Posterior vena cava (tissue), 2 donors: Measurements from ENCODE around the gene ATXN7. TPM values are rescaled to one million over a fixed set of nuclear protein-coding genes. Genes with fewer than 3 reads are reported as not detected.

Source experiments
- DNase-seq: peaks from one replicate; pipeline ENCODE4 v3.0.0-alpha.2; 2020; ENCODE audit warnings: low spot score
- intact Hi-C, 2 donors: fragments of 100-400 bp; cut with DNase I; formaldehyde crosslinking; loops; one replicate each; pipeline versions ENCODE4 v1.14.1 to v1.14.2; 2022 to 2023
- total RNA-seq, 2 donors: library from RNA; stranded (reverse); fragmentation: NEBNext Ultra II Directional; extraction: Animal tissue kit (Norgen Biotek cat#: 25700); gene quantifications; one replicate each; pipeline ENCODE4 v1.2.1, GENCODE V29; 2021
- donor health status: DM: yes; HTN: yes; CAD: no.
- donor health status: DM: yes; HTN: yes; CAD: no.

The ATXN7 gene
- total RNA-seq, 2 donors from 2014 or later: 25.5 to 31.0 TPM

DNA sequence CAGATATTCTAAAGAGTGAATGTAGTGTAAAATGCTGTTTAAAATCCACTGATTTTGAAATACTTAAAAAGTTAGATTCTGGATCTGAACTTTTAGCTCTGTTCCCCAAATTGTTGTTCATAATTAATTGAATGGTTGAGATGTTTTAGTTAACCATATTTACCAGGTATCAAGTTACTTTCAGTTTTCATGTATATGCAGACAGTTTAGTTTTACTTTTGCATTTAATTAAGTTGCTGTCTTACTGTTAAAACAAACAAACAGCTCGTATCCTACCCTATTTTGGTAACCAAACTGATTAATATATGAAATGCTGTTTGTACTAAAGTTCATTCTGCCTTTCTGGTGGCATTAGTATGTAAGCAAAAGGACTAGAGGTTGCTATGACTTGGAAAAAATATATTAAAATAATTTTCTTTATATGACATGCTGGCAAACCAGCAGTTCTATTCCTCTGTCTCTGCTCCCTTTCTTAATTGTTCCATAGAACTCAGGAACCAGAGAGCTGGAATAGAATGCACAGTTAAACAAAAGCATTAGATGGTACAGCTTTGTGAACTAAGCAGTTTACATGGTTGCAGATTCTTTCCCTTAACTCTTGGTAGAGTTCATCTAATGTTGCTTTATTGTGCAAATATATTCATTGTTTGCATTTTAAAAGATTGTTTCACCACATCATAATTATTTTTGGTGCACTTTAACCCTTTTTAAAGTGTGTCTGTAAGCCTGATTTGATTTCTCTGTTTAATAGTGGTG is 88.0 kb downstream of the ATXN7 start:
- intact Hi-C loops: no loop called here

DNA sequence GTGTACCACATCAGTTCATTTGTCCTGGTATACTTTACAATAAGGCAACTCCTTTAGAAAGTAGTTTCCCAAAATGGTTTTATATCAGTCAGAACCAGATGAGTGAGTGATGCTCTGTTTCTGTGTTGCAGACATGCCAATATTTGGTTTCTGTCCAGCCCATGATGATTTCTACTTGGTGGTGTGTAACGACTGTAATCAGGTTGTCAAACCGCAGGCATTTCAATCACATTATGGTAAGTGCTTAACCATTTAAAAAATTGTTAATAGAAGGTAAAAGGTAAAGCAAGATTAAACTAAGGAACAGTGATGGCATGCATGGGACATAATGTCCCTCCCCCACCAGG is 88.6 kb downstream of the ATXN7 start:
- intact Hi-C loops: no loop called here
- no peak for DNase-seq

More for the DNA sequence above, 88.0 kb downstream of the ATXN7 start:
- DNase-seq: no peak

DNA sequence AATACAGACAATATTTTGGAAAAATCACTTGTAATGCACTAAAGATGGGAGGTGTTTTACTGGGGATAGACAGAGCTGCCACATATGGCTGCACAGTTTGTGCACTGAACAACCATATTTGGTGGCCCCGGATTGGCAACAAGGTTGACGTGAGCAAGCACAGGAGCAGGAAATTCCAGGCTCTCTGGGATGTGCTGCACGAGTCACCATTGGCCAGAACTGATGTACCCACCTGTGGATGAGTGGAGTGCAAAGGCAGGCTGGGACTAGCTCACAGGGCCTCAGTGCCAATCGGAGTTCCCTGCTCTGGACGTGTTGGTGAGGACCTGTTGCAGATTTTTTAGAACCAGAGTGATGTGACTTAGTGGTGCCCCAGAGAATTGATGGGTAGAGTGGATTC is 90.5 kb downstream of the ATXN7 start:
- intact Hi-C loops: no loop called here
- DNase-seq: no peak

DNA sequence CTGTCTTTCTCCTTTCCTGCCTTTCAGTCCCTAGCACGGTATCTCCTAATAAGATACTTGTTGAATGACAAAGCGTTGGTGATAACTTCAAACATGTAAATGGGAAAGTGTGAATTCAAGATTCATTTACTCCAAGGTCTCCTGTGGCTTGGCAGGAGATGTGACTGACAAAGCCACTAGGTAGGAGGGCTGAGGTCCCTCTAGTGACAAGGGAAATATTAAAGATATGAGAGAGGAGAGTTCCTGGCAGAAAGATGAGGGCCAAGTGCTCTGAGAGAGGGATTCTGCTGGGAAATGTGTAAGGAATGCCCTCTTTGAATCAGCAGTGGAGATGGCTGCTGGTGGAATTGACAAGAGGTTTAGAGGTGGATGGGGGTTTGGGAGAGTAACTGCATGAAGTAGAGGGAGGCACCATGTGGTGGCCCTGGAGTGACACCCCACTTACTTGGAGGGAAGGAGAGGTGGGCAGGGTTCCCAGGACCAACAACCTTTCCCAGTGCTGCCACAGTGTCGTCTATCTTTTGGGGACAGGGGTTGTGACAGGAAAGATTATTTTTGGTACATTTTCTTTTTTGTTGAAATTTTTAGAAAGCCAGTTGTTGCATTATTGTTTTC is 91.5 kb downstream of the ATXN7 start:
- no peak for DNase-seq
- intact Hi-C loops: no loop called here

DNA sequence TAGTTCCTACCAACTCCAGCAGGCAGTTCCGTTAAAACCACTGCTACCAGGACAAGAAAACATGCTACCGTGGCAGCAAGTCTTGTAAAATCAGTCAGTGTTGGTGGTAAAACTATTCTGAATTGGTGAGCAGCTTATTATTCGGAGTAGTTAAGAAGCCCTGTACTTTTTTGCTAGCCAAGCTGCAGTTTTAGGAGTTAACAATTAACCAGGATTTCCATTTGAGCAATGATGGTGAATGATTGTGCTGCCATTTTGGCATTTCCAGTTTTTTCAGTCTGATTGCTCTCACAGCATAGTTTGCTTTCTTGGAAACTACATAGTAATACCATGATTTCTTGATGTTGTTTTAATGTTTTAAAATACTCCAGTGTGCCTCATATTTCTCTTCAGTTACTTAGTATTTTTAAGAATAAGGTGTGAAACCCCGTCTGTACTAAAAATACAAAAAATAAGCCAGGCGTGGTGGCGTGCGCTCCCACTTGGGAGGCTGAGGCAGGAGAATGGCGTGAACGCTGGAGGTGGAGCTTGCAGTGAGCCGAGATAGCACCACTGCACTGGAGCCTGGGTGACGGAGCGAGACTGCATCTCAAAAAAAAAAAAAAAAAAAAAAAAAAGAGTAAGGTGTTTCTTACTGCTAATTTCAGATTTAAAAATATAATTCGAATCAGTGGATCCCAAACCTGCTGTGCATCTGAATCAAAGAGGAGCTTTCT is 92.3 kb downstream of the ATXN7 start:
- DNase-seq: no peak
- intact Hi-C loops: no loop called here

DNA sequence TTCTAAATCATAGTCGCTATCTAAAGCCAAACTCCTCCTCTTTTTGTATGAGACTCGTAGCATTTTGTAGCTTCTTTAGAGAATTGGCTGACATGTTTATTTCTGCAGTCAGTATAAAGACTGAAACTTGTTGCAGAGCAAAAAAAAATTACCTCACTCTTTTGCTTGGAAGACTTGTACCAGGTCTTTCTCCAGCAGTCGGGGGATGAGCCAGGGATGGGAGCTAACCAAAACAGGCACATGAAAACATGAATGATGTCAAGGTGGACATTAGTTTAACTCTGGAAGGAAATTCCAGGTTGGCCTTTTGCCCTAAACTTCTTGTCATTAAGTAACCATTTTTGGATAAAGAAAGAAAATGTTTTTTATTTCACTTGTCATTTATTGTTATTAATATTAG is 95.5 kb downstream of the ATXN7 start:
- no peak for DNase-seq
- intact Hi-C loops: no loop called here

DNA sequence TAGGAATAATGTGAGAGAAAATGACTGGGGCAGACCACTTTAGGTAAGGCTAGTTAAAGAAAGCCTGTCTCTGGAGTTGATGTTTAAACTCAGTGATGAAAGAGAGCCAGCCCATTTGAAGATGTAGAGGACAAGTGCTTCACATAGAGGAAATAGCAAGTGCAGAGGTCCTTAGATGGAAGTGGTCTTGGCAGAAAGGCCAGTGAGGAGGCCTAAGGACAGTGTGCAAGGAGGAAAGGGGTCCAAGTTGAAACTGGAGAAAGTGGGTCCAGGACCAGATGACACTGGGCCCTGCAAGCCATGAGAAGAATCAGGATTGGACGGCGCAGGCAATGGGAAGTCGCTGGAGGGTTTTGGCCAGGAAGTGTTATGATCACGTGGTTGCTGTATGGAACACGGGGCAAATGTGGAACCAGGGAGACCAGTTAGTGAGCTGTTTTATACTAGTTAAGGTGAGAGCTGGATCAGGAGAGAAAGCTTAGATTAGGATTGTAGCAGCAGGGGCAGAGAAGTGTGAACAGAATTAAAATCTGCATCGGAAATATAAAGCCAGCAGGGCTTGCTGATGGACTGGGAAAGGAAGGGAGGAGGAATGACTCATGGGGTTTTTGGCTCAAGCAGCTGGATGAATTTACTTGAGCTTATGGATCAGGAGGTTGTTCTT is 96.5 kb downstream of the ATXN7 start:
- no peak for DNase-seq
- intact Hi-C loops: no loop called here

DNA sequence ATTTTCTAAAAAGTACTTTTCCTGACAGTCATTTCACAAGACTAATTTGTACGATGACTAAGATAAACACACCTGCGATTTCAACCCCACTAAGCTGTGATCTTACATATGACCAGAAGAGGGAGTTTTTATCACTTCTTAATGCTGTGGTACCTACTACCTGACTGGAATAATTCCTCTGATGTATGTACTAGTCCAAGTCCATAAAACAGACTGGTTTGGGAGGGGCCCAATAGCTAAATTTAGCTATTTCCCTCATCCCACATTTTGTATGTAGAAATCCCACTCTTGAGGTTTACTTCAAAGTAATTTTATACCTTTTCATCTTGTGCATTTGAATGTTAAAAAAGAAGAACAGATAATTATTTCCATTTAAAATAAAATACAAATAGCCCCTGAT is 98.2 kb downstream of the ATXN7 start:
- DNase-seq: no peak
- intact Hi-C loops: no loop called here

DNA sequence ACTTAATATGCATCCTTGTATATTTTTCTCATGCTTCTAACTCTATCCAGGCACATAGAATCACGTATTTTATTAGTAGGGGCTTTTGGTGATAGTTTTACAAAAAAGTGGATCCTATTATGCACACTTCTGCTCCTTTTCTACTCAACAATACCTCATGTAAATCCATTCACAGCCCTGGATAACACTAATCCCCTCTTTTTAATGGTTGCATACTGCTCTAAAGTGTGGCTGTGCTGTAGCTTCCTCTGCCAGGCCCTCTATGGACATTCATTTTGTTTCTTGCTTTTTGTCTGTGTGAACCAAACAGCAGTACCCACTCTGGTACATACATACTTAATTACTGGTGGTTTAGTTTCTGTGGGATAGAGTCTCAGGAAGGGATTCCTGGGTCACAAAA is 99.8 kb downstream of the ATXN7 start:
- no peak for DNase-seq
- intact Hi-C loops: no loop called here

DNA sequence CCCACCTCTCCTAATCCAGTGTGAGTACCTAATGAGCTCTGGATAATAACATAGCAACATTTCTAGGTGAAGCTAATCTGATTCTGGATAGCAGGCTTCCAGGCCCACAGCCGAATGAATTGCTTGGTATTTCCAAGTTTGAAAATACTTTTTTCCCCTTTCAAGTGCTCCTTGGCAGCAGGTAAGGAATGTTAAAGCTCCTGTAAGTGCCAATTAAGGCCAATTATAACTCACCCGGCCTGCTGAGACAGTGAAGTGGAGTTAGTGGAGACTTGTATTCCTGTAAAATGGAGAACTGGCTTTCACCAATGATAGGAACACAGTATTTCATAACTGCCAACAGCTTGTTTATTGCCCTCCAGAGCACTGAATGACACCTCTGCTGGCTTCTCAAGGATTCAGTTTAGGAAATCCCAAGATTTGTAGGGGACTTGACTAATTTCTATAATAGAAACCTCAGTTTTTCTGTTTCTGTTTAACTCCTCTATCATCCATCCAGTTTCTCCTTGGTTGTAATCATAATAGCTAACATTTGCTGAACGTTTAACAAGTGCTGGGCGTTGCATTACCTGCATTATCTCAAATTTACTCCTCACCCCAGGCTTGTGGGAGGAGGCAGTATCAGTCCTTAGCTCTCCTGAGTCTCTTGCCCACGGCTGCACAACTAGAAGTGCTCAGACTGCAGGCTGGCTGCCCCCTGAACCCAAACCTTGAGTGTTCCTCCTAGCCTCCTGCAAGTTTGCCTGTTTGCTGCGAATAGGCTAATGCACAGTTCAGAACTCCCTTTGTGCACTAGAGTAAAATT is 101.2 kb downstream of the ATXN7 start:
- intact Hi-C loops: no loop called here

DNA sequence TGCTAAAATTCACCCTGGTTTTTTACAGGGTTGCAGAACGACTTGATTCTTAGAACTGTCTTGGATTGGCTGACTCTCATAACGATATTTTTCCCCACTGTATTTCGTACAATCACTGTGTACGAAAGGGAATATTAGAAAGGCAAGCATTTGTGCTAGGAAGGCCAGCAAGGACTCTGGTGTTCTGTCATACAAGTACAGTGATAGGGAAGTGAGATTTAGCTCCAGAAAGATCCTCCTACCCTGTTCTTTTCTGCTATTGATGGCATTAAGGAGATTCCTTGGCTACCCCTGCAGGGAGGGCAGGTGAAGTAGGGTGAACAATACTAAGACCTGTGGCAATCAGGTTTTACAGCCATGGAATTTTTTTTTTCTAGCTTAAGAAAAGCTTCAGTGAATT is 102.3 kb downstream of the ATXN7 start:
- intact Hi-C loops: no loop called here
- no peak for DNase-seq

More for the DNA sequence above, 101.2 kb downstream of the ATXN7 start:
- no peak for DNase-seq

DNA sequence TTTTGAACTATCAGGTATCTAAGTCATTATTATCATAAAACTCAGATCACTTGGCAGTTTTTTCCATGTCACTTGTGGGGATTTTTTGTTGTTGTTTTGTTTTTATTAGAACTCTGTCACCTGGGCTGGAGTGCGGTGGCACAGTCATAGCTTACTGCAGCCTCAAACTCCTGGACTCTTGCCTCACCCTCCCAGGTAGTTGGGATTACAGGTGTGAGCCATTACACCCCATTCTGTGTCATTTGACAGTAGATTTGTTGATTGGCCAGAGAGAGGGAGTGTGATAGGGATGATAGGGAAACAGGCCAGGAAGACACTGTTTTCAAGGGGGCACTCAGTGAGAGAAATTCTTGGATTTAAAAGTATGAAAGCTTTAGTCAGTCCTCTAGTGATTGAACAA is 103.2 kb downstream of the ATXN7 start:
- intact Hi-C loops: no loop called here
- DNase-seq: no peak

DNA sequence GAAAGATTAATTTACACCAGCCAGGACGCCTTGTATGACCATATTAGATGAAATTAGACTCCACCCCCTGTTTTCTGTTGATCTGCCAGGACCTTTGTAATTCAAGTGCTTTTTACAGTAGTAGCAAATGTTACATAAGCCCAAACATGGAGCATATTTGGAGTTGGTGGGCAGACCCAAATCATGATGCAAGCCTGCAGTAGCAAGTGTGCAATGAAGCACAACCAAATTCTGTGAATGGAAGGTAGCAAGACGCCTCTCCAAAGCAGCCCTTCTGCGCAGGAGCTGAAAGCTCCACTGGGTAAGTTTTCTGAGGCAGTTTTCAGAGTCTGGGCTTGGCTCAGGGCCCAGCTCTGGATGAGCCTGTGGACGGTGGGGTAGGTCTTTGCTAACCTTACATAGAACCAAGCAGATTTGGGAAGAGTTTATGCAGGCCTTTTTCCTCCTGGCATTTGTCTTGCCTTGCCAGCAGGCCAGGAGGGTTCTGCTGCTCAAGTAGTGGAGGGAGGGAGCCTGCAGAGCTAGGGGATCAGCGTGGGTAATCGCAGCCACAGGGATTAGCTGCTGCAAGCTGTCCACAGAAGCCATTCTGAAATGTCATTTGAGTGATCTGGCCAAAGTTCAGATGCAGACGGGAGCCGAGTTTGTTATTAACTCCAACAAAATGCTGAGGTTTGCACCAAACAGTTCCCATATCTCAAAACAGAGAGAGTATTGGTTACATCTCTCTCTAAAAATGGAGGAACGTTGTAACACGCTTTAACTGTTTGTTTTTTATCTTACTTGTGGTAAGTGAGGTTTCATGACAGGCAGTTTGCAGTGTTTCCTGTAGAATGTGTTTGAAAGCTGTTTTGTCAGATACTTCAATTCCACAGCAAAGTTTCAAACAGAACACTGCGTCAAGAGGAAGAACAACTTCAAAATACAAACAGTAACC is 104.3 kb downstream of the ATXN7 start:
- DNase-seq: no peak
- intact Hi-C loops: no loop called here

DNA sequence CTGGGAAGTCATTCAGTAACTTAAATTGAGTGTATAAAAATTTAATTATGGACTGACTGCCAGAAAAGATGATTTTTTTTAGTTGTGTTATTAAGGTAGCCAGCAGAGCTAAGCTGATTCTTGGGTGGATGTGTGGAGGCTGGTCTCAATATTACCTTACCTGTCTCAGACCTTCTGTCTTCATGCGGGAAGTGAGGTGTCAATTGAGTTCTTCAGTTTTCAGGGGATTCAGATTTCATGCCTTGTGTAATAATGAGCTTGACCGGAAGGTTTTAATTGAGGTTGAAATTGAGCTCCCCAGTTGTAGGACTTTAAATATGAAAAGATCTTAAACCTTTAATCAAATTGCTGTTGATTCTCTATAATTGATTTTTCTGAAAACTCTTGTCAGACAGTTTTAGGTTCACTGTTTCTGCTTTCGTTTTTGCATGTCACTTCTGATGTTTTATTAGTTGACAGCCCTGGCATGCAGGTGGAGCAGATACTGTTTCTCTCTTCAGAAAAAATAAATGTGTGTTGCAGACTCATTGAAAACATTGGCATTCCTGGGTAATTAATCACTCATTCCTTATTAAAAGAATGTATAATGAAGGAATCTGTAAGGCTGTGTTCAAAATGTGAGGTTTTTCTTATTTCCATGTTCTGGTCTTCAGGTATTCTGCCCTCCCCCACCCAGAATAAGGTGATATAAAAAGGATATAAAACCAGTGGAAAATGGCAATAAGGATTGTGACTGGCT is 105.1 kb downstream of the ATXN7 start:
- no peak for DNase-seq
- intact Hi-C loops: no loop called here

DNA sequence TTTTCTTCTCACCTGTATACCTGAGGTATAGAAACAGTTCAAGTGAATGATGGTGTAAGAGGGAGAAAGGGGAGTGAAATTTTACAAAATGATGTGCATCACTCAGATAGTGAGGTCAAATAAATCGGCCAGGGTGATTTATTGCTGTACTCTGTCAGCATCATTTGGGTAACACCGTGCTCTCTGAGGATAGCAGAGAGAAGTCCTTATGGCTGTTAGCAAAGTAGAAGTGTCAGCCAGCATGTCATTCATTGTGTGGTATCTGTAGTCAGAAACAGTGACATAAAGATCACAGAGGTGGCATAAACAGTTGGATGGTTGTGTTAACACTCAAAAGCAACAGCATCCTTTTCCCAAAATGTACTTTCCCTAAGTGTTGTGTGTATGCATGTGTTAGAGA is 106.2 kb downstream of the ATXN7 start:
- DNase-seq: no peak
- intact Hi-C loops: no loop called here

DNA sequence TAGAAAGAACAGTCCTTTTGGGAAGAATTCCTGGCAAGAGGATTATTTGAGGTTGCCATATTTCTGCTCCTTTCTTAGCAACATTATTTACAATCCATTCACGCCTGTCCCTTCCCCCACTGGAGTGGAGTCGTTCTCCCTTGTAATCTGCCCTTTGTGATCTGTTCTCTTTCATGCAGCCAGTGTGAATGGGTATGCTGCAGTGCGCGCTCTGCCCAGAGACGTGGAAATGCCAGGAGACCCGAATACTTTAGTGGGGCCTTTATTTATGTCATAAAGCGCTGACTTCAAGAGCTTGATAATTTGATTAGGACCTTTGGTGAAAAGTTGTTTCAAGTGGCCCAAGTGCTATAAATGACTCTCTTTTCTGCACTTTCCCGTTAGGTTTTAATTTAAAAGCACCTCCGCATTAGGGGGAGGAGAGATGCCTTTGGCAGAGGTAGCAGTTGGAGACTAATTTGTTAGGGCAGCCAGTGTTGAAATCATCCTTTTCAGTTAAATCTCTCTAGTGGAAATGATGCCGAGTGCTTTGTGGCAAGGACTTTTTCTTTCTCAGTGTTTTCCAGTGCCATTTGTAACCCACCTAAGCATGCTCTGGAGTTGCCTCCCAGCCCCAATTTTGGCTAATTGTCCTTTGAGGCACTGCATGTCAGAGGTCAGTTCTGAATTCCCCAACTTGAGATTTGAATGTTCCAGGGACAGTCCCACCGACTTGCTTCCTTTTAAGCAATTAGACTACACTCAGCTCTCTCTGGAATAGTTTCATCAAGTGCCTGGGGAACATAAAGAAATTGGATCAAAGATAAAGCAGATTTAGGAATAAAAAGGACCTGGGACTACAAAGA is 107.2 kb downstream of the ATXN7 start:
- DNase-seq: no peak
- intact Hi-C loops: no loop called here

DNA sequence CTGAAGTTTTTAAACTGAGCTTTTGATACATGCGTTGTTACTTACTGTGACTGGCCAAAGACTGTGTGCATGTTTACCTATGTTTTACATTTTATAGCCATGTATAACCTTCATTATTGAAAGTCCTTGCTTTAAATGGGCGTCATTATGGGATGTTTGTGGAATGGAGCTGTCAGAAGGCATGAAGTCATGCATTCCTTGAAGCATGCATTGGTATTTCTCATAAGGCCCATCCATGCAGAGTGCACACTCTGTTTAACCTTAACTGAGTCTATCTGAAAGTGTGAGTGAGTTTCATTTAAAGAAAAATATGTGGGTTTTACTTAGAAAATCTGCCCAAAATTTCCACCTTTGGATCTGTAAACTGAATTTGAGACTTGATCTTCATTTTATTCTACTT is 108.5 kb downstream of the ATXN7 start:
- intact Hi-C loops: no loop called here

More for the DNA sequence above, 108.5 kb downstream of the ATXN7 start:
- DNase-seq: no peak
